SKM-1 (cell line): ENCODE measurements around the gene ZNF281.
"Not testable (repeated sequence)": the region's sequence is repeated elsewhere in the genome, so short reads cannot be mapped to it uniquely, and the experiment has no call there.

Source experiments
- DNase-seq: peaks from one replicate; lab custom pipeline; 2025; ENCODE audit not compliant: unreplicated experiment; lab: John Stamatoyannopoulos, UW

ZNF281 gene

DNA sequence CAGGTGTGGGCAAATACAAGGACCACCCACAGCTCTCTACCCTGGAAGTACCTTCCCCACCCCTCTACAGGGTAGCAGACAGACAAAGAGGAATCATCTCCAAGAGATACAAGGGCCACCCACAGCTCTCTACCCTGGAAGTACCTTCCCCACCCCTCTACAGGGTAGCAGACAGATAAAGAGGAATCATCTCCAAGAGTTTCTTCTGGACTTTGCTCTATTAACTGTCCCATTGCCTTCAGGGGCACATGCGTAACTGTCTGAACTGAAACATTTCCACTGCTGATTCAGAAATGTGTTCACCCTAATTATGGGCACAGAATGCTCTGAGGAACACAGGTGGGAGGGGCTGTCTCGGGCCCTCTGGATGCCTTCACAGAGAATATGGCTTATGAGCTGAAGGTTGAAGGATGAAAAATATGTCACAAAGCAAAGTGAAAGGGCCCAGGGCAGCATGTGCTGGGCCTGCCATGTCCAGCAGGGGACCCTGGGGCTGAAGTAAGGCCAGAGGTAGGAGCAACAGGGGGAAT, 43.9 kb downstream of the ZNF281 start:
- no peak for DNase-seq

GRCh38 chr1:200364831-200365230, 45.0 kb downstream of the ZNF281 start:
- DNase-seq: no peak

- no peak for DNase-seq
Measured at GRCh38 chr1:200364091-200364759, 45.6 kb downstream of the ZNF281 start.

DNA sequence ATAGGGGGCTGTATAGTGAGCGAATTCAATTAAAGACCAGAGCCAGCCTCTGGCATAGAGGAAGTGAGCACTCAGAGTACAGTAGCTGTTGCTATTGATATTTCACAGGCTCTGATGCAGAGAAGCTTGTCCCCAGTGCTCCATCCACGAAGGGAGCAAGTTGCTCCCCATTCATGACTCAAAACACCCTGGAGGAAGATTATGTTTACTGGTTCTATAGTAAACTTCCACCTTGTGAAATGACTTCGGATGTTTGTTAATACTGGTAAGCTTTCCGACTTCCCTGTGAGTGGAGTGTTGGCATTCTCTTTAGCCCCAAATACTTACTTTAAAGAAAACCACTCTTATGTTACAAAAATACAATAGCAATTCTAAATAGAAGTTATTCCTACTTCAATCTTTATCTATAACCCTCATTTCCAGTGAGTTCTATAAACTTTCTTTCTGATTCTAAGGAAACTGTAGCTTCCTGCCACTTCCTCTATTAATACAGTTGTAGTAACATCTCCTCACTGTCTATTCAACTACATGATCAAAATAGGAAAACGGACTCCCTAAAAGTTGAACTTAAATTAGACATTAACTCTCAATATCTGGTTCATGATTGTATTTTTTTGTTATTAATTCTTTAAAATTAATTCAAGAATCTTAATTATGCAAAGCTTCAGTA, 46.4 kb downstream of the ZNF281 start:
- DNase-seq: peak; percentile 56

GRCh38 chr1:200362421-200362820, 47.4 kb downstream of the ZNF281 start:
- no peak for DNase-seq

DNA sequence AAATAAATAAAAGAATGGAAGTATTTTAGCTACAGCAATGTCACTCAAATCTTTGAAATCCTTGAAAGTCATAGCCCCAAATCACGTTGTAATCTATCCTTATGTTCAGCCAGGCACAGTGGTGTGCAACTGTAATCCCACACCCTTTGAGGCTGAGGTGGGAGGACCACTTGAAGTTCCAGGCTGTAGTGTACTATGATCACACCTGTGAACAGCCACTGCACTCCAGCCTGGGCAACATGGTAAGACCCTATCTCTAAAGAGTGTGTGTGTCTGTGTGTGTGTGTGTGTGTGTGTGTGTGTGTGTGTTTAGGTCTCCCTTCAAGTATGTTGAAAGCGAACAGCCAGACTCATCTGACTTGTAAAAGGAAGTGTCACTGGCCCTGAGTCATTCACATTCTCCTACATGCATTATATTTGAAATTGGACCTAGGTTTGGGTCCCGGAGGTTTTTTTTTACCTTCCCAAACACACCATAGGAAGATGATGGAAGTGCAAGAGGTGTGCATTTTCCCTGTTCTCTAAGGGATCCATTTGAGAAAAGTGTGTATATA, 50.1 kb downstream of the ZNF281 start:
- no peak for DNase-seq

GRCh38 chr1:200357925-200358324, 51.9 kb downstream of the ZNF281 start:
- DNase-seq: not testable (repeated sequence)

- DNase-seq: peak; percentile 81
Measured at GRCh38 chr1:200355801-200356200, 54.0 kb downstream of the ZNF281 start.
